ENCODE data around the gene SMPD3. TPM values are rescaled to one million over a fixed set of nuclear protein-coding genes. Genes with fewer than 3 reads are reported as not detected.

The SMPD3 gene
- total RNA-seq, 1 donor from 2014 or later, result not detected

DNA sequence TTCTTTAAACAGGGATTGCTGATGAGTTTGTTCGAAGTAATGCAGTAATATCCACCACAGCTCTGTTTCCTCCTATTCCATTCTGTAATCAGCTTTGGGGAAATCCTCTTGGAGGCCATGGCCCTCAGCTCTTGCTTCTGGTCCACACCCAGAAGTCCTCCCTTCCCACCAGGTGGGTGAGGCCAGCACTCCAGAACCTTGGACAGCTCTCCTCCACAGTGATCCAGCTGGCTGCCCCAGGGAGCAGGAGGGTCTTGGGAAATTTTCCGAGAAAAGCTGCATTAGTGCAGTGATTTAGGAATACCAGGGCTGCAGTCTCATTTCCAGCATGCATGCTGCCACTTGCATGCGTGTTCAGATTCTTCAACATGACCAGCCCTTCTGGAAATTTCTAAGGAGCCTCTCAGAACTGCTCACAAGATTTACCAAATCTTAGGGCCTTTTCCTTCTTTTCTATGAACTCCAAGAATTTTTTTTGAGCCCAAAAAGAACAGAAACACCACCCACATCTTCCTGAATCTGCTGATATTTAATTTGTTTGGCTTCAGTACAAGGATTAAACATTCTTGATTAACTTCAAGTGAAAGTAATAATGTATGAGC is 4.2 kb downstream of the SMPD3 start:
- no peak for DNase-seq (ENCODE audit: extremely low read depth, low read depth, low spot score)

GRCh38 chr16:68436581-68436980 is 11.7 kb downstream of the SMPD3 start:
- no peak for DNase-seq (ENCODE audit: extremely low read depth, low read depth, low spot score)

DNA sequence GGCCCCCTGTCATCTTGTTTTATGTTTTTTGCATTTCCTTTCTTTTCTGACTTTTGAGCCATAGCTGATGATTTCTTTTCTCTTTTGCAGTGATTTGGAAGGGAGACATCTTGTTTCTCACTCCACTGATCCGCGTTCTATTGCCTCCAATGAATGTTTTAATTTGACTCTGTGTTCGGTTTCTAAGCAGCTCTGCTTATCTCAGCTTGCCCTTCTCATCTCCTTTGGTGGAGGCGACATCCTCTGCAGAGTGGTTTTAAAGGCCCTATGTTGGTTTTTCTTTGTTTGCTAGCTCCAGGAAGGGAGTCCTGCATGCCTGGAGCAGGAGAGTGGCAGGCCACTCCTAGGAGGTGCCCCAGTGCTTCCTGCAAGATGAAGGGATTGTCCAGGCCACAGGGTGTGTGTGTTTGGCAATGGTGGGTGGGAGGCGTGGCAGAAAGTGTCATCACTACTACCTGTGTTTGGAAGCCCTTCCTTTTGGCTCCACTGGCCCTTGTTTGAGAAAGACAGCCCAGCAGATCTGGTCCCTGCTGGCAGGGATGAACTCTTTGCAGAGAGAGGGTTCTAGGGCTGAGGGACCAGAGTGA is 13.6 kb downstream of the SMPD3 start:
- DNase-seq (ENCODE audit: extremely low read depth, low read depth, low spot score), result no peak

- DNase-seq (ENCODE audit: extremely low read depth, low read depth, low spot score), result no peak
Measured at GRCh38 chr16:68433316-68433715, 15.0 kb downstream of the SMPD3 start.

DNA sequence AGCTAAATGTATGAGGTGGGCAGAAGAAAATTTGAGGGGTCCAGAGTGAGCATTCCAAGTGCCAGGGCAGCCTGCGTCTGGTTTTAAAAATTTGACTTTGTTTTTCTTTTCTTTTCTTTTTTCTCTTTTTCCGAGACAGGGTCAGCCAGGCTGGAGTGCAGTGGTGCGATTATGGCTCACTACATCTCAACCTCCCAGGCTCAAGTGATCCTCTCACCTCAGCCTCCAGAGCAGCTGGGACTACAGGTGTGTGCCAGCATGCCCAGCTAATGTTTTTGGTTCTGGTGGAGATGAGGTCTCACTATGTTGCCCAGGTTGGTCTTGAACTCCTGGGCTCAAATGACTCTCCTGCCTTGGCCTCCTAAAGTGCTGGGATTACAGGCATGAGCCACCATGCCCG is 15.6 kb downstream of the SMPD3 start:
- no peak for DNase-seq (ENCODE audit: extremely low read depth, low read depth, low spot score)

- no peak for DNase-seq (ENCODE audit: extremely low read depth, low read depth, low spot score)
Measured at GRCh38 chr16:68429076-68429854, 19.0 kb downstream of the SMPD3 start.

DNA sequence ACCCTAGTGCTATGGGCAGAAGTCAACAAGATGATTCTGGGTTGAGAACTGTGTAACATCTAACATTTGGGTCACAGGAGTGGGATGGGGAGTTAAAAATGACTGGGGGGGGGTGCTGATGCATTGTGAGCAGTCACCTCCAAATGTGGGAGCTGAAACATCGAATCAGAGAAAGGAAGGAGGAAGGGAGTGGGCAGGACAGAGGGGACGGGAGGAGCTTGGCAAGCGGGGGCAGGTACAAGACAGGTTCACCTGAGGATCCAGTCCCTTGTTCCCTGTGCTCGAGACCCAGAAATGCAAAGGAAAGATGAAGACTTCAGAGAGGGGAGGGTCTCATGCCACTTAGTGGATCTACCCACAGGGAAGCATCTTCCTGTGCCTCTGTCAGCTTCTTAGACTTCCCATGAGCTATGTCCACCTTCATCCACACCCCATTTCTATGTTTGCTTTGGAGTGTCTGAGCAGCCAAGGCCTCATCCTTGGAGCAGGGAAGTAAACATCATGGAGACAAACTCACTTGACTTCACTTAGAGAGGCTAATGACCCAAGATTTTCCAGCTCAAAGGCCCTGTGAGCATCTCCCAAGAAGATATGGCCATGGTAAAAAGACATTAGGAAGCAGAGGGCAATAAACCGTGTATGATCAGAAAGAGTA is 20.5 kb downstream of the SMPD3 start:
- DNase-seq (ENCODE audit: extremely low read depth, low read depth, low spot score), result no peak

DNA sequence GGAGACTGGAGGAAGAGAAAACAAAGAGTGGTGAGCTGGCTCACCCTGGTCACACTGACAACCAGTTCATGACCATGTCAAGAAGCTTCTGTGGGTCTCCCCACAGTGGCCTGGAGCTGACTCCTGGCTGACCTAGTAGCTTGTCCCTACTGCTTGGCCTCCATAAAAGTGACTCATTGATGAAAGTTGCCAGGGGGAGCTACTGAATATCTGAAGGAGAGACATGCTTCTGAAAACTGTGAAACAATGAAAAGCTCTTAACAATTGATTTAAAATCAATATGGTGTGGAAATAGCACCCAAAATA is 22.0 kb downstream of the SMPD3 start:
- no peak for DNase-seq (ENCODE audit: extremely low read depth, low read depth, low spot score)

DNA sequence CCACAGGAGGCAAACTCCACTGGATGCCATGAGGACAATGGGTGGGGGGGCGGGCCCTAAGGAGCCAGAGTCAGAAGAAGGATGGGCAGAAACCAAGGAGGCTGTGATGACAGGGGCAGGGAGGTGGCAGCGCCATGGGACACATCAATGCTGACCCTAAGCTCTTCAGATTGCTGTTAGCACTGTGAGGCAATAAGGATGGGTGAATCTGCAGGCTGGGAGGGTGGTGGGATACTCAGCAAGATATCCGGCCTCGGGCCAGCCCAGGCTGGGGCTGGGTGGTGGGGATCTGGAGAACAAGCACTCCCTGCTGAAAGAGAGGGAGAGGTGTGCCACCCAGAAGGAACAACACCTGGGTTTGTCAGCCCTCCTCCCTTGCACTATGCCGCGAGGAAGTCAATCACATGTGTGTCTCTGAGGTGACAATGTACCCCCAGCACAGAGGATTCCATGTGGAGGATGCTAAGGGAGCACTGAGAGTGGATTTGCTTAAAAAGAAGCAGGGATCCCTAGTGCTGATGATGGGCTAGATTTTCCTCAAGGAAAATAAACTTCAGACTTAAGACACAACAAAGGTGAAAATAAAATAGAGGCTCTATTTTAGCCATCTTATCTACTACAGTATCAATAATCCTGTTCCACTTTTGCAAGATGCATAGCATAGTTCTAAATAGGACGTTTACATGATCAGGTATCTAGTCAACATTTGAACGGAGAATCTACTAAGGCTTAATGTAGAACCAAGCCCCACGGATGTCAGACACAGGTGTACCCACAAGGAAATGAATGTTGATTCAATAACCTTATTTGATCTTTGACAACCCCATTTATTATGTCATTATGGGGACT is 22.6 kb downstream of the SMPD3 start:
- DNase-seq (ENCODE audit: extremely low read depth, low read depth, low spot score), result no peak

DNA sequence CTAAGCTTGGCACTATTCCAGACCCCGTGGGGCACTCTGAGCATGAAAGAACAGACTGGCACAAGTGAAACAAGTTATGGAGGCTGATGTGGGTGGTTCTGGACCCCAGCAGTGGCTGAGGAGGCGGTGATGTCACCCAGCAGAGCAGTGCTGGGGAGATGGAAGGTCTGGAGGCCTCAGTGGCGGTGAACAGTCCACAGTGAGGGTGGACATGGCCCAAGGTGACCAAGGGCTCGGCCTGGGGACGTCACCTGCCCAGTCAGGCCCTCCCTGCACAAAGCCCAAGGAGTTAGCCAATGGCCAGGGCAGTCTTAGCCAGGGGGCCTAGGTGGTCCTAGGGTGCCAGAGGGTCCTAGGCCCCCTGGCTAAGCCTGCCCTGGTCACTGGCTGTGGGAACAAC is 24.5 kb downstream of the SMPD3 start:
- DNase-seq (ENCODE audit: extremely low read depth, low read depth, low spot score), result no peak

DNA sequence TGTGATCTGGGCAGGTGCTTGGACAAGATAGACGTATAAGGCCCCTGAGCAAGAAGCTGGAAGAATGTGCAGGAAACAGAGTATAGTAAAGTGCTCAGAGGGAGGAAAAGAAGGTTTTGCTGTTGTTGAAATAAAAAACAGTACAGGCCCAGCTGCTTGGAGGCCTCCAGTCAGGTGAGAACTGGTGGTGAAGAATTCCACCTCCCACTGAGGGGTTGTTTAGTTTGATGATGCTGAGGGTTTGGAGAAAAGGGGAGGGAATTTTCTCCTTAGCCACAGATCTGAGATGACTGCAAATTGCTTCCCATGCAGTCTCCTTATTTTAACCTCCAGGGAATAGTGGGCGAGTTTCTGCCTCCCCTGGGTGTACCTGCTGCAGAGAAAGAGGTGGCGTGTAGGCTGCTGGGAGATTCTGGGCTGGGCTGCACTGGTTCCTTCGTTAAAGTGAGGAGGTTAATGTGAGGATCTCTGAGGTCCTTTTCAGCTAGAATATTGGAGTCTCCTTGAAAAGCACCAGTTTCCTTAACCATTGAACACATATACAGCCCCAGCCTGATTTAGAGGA is 25.8 kb downstream of the SMPD3 start:
- DNase-seq (ENCODE audit: extremely low read depth, low read depth, low spot score), result no peak

- no peak for DNase-seq (ENCODE audit: extremely low read depth, low read depth, low spot score)
Measured at GRCh38 chr16:68421076-68421475, 27.2 kb downstream of the SMPD3 start.

DNA sequence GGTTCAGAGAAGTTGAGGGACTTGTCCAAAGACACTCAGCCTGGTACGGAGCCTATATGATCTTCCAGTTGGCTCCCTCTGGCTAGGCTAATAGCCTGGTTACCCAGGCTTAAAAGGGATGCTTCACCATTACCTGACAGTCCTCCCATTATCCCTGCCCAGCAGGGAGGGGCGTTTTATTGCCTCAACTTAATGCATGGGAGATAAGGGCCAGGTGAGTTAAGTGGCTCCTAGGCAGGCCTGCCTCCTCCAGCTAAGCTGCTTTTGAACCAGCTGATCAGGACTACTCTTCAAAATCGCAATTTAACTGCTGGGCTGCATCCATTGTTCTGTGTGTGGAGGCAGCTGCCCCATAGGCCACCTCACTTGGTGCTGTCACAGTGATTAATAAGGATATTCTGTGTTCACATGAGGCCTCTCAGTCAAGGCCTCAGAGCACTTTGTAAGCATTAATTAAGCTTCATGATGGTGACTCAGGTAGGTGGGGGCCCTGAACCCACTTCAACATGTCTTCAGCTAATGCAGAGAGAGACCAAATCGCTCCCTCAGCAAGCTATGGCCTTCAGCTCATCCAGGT is 27.9 kb downstream of the SMPD3 start:
- DNase-seq (ENCODE audit: extremely low read depth, low read depth, low spot score), result no peak

- no peak for DNase-seq (ENCODE audit: extremely low read depth, low read depth, low spot score)
Measured at GRCh38 chr16:68417711-68418301, 30.5 kb downstream of the SMPD3 start.

GRCh38 chr16:68416057-68417046 is 32.0 kb downstream of the SMPD3 start:
- DNase-seq (ENCODE audit: extremely low read depth, low read depth, low spot score), result no peak

DNA sequence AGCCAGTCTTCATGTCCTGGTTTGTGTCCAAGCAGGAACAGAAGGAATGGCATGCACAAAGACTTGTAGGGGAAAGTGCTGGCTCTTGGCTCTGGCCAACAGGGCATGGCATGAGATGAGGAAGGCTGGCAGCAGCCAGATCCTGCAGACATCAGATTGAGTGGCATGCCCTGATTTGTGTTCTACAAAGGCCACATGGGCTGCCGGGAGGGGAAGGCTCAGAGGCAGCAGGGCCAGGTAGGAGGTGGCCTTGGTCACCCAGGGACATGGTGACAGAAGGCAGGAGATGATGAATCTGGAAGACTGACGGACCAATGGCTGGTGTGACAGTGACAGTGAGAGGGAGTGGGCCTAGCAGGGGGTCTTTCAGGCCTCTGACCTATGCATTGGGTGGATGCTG is 33.7 kb downstream of the SMPD3 start:
- no peak for DNase-seq (ENCODE audit: extremely low read depth, low read depth, low spot score)

- DNase-seq (ENCODE audit: extremely low read depth, low read depth, low spot score), result no peak
Measured at GRCh38 chr16:68412061-68412460, 36.2 kb downstream of the SMPD3 start.

DNA sequence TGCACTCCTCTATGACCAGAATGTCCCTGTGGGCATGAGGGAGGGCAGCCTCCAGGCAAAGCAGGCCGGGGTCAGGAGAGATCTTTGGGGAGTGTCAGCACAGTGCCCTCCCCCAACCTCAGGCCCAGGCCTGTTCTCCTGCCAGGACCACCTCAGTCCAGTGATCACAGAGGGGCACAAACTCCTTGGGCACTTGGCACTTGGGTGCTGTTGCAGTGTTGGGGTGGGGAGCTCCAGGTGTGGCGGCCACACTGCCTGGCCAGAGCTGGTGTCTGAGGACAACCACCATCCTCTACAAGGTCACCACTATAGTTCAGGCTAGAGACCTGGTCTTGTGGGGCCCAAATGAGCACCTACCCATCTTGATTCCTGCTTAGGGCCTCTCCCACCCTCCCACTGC is 37.2 kb downstream of the SMPD3 start:
- DNase-seq (ENCODE audit: extremely low read depth, low read depth, low spot score), result no peak

DNA sequence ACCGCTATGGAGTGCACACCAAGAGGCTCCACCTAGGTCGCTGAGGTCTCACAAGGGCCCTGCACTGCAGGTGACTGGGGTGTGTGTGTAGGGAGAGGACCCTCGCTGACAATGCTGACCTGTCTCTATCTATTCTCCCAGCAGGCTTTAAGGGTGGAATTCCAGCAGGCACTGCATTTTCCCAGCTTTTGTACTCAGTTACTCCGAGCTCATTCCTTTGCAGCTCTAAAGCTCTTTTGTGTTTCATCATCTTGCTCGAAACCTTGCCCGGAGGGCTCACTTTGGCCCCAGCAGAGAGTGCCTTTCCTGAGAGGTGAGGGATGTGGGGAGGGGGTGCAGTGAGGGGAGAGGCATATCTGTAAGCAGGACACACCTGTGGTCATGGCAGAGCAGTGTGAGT is 39.3 kb downstream of the SMPD3 start:
- DNase-seq (ENCODE audit: extremely low read depth, low read depth, low spot score), result no peak

Data from glomerular endothelial cell (primary cell).